Panc1 (cell line): ENCODE data around the gene RFTN1.

Source experiments
- POLR2AphosphoS5 ChIP-seq: IDR thresholded peaks from 2 replicates; pipeline ENCODE4 v1.6.1; 2012; ENCODE audit warnings: mild to moderate bottlenecking, low read depth, low read length, moderate library complexity
- REST ChIP-seq, 2 experiments: IDR thresholded peaks; 2 replicates each; pipeline ENCODE4 v1.6.1; 2011 to 2012; ENCODE audit warnings: low read depth in 2 of 2, control low read depth in 1 of 2, low read length in 1 of 2, mild to moderate bottlenecking in 1 of 2, moderate library complexity in 1 of 2; ENCODE audit not compliant: insufficient read depth in 1 of 2
- TF ChIP-seq, protein P1 (sequence below): fragments of 450-650 bp; IDR thresholded peaks from 2 replicates; pipeline ENCODE4 v1.5.1; 2017; ENCODE audit warnings: mild to moderate bottlenecking

DNA sequence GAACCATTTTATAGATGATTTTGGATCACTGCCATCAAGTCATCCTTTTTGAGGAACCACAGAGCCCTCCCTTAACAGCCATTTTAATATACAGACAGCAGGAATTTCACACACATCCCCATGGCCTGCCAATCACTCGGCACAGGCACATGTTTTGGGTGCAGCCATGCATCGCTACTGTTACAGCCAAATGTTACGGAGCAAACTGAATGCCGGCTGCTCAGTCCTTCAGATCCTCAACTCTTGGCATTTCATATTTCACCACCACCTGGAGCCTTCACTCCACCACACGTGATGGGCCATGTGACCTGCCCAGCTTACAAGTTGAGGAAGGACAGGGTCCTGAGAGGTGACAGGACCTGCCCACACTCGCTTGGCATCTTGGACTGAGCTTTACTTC, 157.7 kb downstream of the RFTN1 start:
- TF ChIP-seq, protein P1, sequence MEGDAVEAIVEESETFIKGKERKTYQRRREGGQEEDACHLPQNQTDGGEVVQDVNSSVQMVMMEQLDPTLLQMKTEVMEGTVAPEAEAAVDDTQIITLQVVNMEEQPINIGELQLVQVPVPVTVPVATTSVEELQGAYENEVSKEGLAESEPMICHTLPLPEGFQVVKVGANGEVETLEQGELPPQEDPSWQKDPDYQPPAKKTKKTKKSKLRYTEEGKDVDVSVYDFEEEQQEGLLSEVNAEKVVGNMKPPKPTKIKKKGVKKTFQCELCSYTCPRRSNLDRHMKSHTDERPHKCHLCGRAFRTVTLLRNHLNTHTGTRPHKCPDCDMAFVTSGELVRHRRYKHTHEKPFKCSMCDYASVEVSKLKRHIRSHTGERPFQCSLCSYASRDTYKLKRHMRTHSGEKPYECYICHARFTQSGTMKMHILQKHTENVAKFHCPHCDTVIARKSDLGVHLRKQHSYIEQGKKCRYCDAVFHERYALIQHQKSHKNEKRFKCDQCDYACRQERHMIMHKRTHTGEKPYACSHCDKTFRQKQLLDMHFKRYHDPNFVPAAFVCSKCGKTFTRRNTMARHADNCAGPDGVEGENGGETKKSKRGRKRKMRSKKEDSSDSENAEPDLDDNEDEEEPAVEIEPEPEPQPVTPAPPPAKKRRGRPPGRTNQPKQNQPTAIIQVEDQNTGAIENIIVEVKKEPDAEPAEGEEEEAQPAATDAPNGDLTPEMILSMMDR = no peak
- TF ChIP-seq REST (IDR thresholded peaks at IDR 0.05; ENCODE audit: insufficient read depth in 1 of 2, low read depth in 2 of 2, low read length in 1 of 2) (no peak), POLR2AphosphoS5 (no peak)
